SK-N-SH treated with all-trans-retinoic acid at 6 μM for 48 hours (cell line): ENCODE data around the gene CENPP.

Experiments used
- ATAC-seq: fragments of 200-7000 bp; cut with Tn5 transposase; 3 replicates; pipeline ENCODE4 v1.9.1; 2020; ENCODE audit warnings: mild to moderate bottlenecking, moderate library complexity
- CREB5 ChIP-seq: fragments of 250-450 bp; sonication (Bioruptor Pico); IDR thresholded peaks from 2 replicates; pipeline ENCODE4 v1.5.1; 2020; ENCODE audit warnings: low read depth, mild to moderate bottlenecking, moderate library complexity
- CSDC2 ChIP-seq: fragments of 250-450 bp; sonication (Bioruptor Pico); IDR thresholded peaks from 2 replicates; pipeline ENCODE4 v1.5.0; 2020; ENCODE audit warnings: mild to moderate bottlenecking, moderate library complexity
- CSRNP3 ChIP-seq: fragments of 250-450 bp; sonication (Bioruptor Pico); IDR thresholded peaks from 2 replicates; pipeline ENCODE4 v1.5.1; 2021; ENCODE audit warnings: mild to moderate bottlenecking, moderate library complexity
- ESRRG ChIP-seq: fragments of 250-450 bp; sonication (Bioruptor Pico); IDR thresholded peaks from 2 replicates; pipeline ENCODE4 v1.6.1; 2021; ENCODE audit warnings: mild to moderate bottlenecking
- GLIS3 ChIP-seq: fragments of 250-450 bp; sonication (Bioruptor Pico); IDR thresholded peaks from 2 replicates; pipeline ENCODE4 v1.5.0; 2020; ENCODE audit warnings: mild to moderate bottlenecking, moderate library complexity
- ISL1 ChIP-seq: fragments of 250-450 bp; sonication (Bioruptor Pico); IDR thresholded peaks from 2 replicates; pipeline ENCODE4 v2.1.2; 2022; ENCODE audit warnings: mild to moderate bottlenecking, moderate library complexity
- OSR1 ChIP-seq: fragments of 250-450 bp; sonication (Bioruptor Pico); IDR thresholded peaks from 2 replicates; pipeline ENCODE4 v1.8.0; 2022; ENCODE audit warnings: moderate library complexity, mild to moderate bottlenecking, inconsistent platforms
- PATZ1 ChIP-seq: fragments of 250-450 bp; sonication (Bioruptor Pico); IDR thresholded peaks from 2 replicates; pipeline ENCODE4 v1.8.0; 2020; ENCODE audit warnings: mild to moderate bottlenecking, moderate library complexity, borderline replicate concordance
- POU6F1 ChIP-seq: fragments of 250-450 bp; sonication (Bioruptor Pico); IDR thresholded peaks from 2 replicates; pipeline ENCODE4 v1.8.0; 2021; ENCODE audit warnings: low read depth, mild to moderate bottlenecking, moderate library complexity, borderline replicate concordance
- PPARA ChIP-seq: fragments of 250-450 bp; sonication (Bioruptor Pico); IDR thresholded peaks from 2 replicates; pipeline ENCODE4 v1.5.0; 2020; ENCODE audit warnings: mild to moderate bottlenecking, borderline replicate concordance
- SNAI2 ChIP-seq: fragments of 250-450 bp; sonication (Bioruptor Pico); IDR thresholded peaks from 2 replicates; pipeline ENCODE4 v1.5.0; 2020; ENCODE audit warnings: mild to moderate bottlenecking, moderate library complexity
- TOX ChIP-seq: fragments of 250-450 bp; sonication (Bioruptor Pico); IDR thresholded peaks from 2 replicates; pipeline ENCODE4 v1.8.0; 2021; ENCODE audit warnings: mild to moderate bottlenecking, moderate library complexity, borderline replicate concordance
- TSHZ2 ChIP-seq: fragments of 250-450 bp; sonication (Bioruptor Pico); IDR thresholded peaks from 2 replicates; pipeline ENCODE4 v1.5.0; 2020; ENCODE audit warnings: mild to moderate bottlenecking, moderate library complexity
- ZC3H10 ChIP-seq: fragments of 250-450 bp; sonication (Bioruptor Pico); IDR thresholded peaks from 2 replicates; pipeline ENCODE4 v1.5.1; 2021; ENCODE audit warnings: mild to moderate bottlenecking, moderate library complexity
- ZFP3 ChIP-seq: fragments of 250-450 bp; sonication (Bioruptor Pico); IDR thresholded peaks from 2 replicates; pipeline ENCODE4 v1.5.0; 2020; ENCODE audit warnings: mild to moderate bottlenecking, moderate library complexity
- ZNF565 ChIP-seq: fragments of 450-650 bp; formaldehyde crosslinking; conservative IDR thresholded peaks from 2 replicates; pipeline ENCODE4 v1.5.0; 2020; ENCODE audit warnings: low read depth, mild to moderate bottlenecking, moderate library complexity
- ZNF8 ChIP-seq: fragments of 450-650 bp; formaldehyde crosslinking; IDR thresholded peaks from 2 replicates; pipeline ENCODE4 v1.5.0; 2020; ENCODE audit warnings: mild to moderate bottlenecking, moderate library complexity

Gene CENPP

GRCh38 chr9:92345582-92345981 lies 19.8 kb downstream of the CENPP start:
- no peak for TF ChIP-seq CREB5
- TF ChIP-seq OSR1, result no peak
- TF ChIP-seq ISL1 (CRISPR knock-in tag), result no peak
- no peak for TF ChIP-seq GLIS3 (CRISPR knock-in tag)
- TF ChIP-seq TSHZ2 (CRISPR knock-in tag), result no peak
- no peak for TF ChIP-seq ZNF8 (CRISPR knock-in tag)
- no peak for TF ChIP-seq PATZ1 (CRISPR knock-in tag)
- TF ChIP-seq SNAI2, result no peak
- TF ChIP-seq ZNF565 (CRISPR knock-in tag), result no peak
- no peak for TF ChIP-seq PPARA (CRISPR knock-in tag)
- TF ChIP-seq TOX (CRISPR knock-in tag), result no peak
- TF ChIP-seq POU6F1 (CRISPR knock-in tag), result no peak
- no peak for TF ChIP-seq CSDC2 (CRISPR knock-in tag)
- no peak for ATAC-seq

DNA sequence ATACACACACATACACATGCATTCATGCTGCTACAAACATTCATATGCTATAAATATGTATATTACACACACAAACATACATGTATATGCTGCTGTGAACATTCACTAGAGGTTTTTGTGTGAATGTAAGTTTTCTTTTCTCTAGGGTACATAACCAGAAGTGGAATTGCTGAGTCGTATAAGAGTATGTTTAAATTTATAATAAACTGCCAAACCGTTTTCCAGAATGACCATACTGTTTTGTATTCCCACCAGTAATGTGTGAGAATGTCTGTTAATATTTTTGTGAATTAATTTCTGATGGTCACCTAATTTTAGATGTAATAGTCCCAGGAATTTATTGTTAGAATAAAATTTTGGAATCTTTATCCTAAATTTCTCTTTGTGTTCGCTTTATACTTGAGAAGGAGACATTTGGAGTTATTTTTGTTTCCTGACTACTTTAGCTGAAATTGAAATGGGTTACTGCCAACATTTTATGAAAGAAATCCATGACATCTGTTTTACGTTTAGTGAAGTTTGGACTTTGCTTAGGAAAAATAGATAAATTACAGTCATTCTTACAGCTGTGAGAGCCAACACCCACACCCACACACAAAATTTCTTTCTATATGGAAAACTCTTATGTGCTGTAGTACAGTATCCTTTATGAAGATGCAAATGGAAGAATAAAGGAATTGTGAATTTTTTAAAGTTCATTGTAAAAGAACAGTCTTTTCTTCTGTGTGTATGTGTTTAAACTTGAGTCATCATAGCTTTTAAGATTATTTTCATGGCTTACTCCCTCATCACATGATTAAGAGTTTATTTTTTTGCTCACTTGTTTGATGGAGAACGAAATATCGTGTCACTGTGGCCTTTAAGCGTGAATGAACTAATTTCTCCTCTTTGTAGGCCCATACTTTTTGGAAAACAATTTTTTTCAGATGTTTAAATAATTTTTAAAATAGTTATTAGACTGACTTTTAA lies 24.3 kb downstream of the CENPP start:
- peak; percentile 68 for ATAC-seq
- TF ChIP-seq POU6F1 (CRISPR knock-in tag) (no peak), PATZ1 (CRISPR knock-in tag) (no peak), ZFP3 (CRISPR knock-in tag) (no peak), CSRNP3 (CRISPR knock-in tag) (no peak), ESRRG (CRISPR knock-in tag) (no peak), ZC3H10 (no peak), TSHZ2 (CRISPR knock-in tag) (no peak), ZNF565 (CRISPR knock-in tag) (no peak), ZNF8 (CRISPR knock-in tag) (no peak), OSR1 (no peak), ISL1 (CRISPR knock-in tag) (no peak), TOX (CRISPR knock-in tag) (no peak)
